HepG2 (cell line): ENCODE measurements around the gene IL1RL2. TPM values are rescaled to one million over a fixed set of nuclear protein-coding genes. Genes with fewer than 3 reads are reported as not detected.

Experiments used
- BRD4 ChIP-seq: sonication (generic); formaldehyde crosslinking; IDR thresholded peaks from 2 replicates; pipeline ENCODE4 v1.4.0; 2020; ENCODE audit warnings: missing genetic modification reagents
- CBX2 ChIP-seq, 2 experiments: fragments of 200-600 bp in 1 of 2; sonication (generic); formaldehyde crosslinking in 1 of 2; IDR thresholded peaks; 2 replicates each; pipeline versions ENCODE4 v1.7.0 to v1.8.1; 2018 to 2022; ENCODE audit warnings: low read depth in 2 of 2, low read length in 1 of 2, mild to moderate bottlenecking in 1 of 2, missing genetic modification reagents in 1 of 2
- GFI1 ChIP-seq: sonication (generic); formaldehyde crosslinking; IDR thresholded peaks from 2 replicates; pipeline ENCODE4 v1.5.0; 2020; ENCODE audit warnings: missing genetic modification reagents, mild to moderate bottlenecking, borderline replicate concordance
- KDM2A ChIP-seq: sonication (generic); formaldehyde crosslinking; IDR thresholded peaks from 2 replicates; pipeline ENCODE4 v1.4.0; 2020; ENCODE audit warnings: low read depth, missing genetic modification reagents, borderline replicate concordance
- MIER3 ChIP-seq: IDR thresholded peaks from 2 replicates; pipeline ENCODE4 v1.6.1; 2016; ENCODE audit warnings: missing compliant biosample characterization, borderline replicate concordance
- PCBP2 ChIP-seq: fragments of 200-400 bp; formaldehyde crosslinking; optimal IDR thresholded peaks from 2 replicates; pipeline ENCODE3; 2018; ENCODE audit warnings: low read length, low read depth; ENCODE audit not compliant: poor library complexity, severe bottlenecking
- ZNF30 ChIP-seq: sonication (generic); formaldehyde crosslinking; IDR thresholded peaks from 2 replicates; pipeline ENCODE4 v1.5.0; 2020; ENCODE audit warnings: mild to moderate bottlenecking, missing genetic modification reagents
- ZNF790 ChIP-seq: sonication (generic); formaldehyde crosslinking; IDR thresholded peaks from 2 replicates; pipeline ENCODE4 v1.8.0; 2022; ENCODE audit warnings: missing genetic modification reagents, mild to moderate bottlenecking, borderline replicate concordance
- polyA plus RNA-seq, 8 experiments: library from polyadenylated mRNA; depleted of rRNA in 3 of 8; stranded (reverse) in 7 of 8; unstranded in 1 of 8; fragments of >200 nt; fragmentation: Illumina TruSeq in 4 of 8; extraction: Trizol in 4 of 8; gene quantifications; 2 replicates each; pipeline versions ENCODE4 v1.2.1 to v1.2.3, GENCODE V29; 2011 to 2016; ENCODE audit warnings: low read depth in 4 of 8, missing spikeins in 1 of 8, mixed read lengths in 1 of 8; ENCODE audit not compliant: insufficient read depth in 1 of 8
- total RNA-seq, 5 experiments: library from RNA; depleted of rRNA; stranded (reverse); fragments of >200 nt; fragmentation: Illumina TruSeq; extraction: Trizol; gene quantifications; 2 replicates each; pipeline ENCODE4 v1.2.3, GENCODE V29; 2016; ENCODE audit warnings: low read depth in 1 of 5
- TF ChIP-seq, protein P1 (sequence below): sonication (generic); formaldehyde crosslinking; IDR thresholded peaks from 2 replicates; pipeline ENCODE4 v1.4.0; 2020; ENCODE audit warnings: missing genetic modification reagents, borderline replicate concordance
- TF ChIP-seq, protein P2 (sequence below): IDR thresholded peaks from 2 replicates; pipeline ENCODE4 v1.6.1; 2016; ENCODE audit warnings: mild to moderate bottlenecking
- TF ChIP-seq, protein P3 (sequence below): sonication (generic); formaldehyde crosslinking; IDR thresholded peaks from 2 replicates; pipeline ENCODE4 v1.4.0; 2020; ENCODE audit warnings: missing genetic modification reagents, borderline replicate concordance
- TF ChIP-seq, protein P4 (sequence below): sonication (generic); formaldehyde crosslinking; conservative IDR thresholded peaks from 2 replicates; pipeline ENCODE4 v1.8.0; 2022; ENCODE audit warnings: mild to moderate bottlenecking, moderate library complexity, missing genetic modification reagents
- TF ChIP-seq, protein P5 (sequence below): IDR thresholded peaks from 2 replicates; pipeline ENCODE4 v1.6.1; 2016; ENCODE audit warnings: low read depth, control low read depth
- TF ChIP-seq, protein P6 (sequence below): sonication (generic); formaldehyde crosslinking; IDR thresholded peaks from 2 replicates; pipeline ENCODE4 v1.5.0; 2020; ENCODE audit warnings: missing genetic modification reagents

The IL1RL2 gene
- total and polyA plus RNA-seq, 2 of the 13 experiments (the other 11 are each of a cell fraction or from before 2014, with no cell fraction given), result 0.03 TPM; not detected in 1

DNA sequence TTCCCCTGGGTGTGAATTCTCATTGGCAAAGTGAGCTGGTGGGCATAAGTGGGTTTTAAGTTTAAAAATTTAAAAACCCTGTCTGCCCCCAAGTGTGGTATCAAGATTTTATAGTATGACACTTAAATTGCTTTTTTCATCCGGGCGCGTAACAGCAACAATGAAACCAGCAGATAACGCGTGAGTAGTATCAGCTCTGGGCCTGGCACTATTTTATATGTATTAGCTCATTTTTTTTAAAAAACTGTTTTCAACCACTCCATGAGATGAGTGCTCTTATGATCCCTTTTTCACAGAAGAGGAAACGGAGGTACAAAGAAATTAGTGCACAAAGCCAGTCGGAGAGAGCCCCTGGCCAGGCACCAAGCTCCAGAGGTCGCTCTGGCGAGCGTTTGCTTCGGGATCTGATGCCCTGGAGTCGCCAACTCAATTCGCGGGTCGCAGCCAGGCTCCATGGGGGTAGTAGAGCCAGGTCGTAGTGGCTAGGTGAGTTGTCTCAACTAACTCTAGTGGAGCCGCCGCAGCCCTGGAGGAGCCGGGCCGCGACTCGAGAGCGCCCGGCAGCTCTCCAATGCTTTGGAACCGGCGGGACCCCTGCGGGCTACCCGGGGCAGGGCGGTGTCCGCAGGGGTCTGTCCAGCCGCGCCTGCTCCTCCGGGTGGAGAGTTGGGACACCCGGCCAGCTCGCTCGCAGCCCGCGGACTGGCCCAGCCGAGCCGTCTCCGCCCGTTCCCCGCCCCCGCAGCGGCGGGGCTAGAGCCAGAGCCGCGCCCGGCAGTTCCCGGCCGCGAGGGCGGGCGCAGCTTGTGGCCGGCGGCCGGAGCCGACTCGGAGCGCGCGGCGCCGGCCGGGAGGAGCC is 44.6 kb upstream of the IL1RL2 start, which contains the start of gene IL1R1 (continued):
- TF ChIP-seq, protein P1, sequence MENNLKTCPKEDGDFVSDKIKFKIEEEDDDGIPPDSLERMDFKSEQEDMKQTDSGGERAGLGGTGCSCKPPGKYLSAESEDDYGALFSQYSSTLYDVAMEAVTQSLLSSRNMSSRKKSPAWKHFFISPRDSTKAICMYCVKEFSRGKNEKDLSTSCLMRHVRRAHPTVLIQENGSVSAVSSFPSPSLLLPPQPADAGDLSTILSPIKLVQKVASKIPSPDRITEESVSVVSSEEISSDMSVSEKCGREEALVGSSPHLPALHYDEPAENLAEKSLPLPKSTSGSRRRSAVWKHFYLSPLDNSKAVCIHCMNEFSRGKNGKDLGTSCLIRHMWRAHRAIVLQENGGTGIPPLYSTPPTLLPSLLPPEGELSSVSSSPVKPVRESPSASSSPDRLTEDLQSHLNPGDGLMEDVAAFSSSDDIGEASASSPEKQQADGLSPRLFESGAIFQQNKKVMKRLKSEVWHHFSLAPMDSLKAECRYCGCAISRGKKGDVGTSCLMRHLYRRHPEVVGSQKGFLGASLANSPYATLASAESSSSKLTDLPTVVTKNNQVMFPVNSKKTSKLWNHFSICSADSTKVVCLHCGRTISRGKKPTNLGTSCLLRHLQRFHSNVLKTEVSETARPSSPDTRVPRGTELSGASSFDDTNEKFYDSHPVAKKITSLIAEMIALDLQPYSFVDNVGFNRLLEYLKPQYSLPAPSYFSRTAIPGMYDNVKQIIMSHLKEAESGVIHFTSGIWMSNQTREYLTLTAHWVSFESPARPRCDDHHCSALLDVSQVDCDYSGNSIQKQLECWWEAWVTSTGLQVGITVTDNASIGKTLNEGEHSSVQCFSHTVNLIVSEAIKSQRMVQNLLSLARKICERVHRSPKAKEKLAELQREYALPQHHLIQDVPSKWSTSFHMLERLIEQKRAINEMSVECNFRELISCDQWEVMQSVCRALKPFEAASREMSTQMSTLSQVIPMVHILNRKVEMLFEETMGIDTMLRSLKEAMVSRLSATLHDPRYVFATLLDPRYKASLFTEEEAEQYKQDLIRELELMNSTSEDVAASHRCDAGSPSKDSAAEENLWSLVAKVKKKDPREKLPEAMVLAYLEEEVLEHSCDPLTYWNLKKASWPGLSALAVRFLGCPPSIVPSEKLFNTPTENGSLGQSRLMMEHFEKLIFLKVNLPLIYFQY (CRISPR knock-in tag), result no peak; the same call in 1 of the 2 replicates
- TF ChIP-seq GFI1 (CRISPR knock-in tag) (peak; percentile 45; the same call in 1 of the 2 replicates), PCBP2 (no peak), BRD4 (peak; percentile 32; the same call in 1 of the 2 replicates), CBX2 (IDR thresholded peaks at IDR 0.05; ENCODE audit: low read depth, low read length) (no peak), CBX2 (CRISPR knock-in tag; IDR thresholded peaks at IDR 0.05; ENCODE audit: low read depth) (no peak), KDM2A (CRISPR knock-in tag) (0 out of 2 replicates have a peak, but pooled peaks have one; percentile 33), ZNF790 (no peak), ZNF30 (CRISPR knock-in tag) (no peak), MIER3 (CRISPR knock-in tag) (no peak)
- TF ChIP-seq, protein P2, sequence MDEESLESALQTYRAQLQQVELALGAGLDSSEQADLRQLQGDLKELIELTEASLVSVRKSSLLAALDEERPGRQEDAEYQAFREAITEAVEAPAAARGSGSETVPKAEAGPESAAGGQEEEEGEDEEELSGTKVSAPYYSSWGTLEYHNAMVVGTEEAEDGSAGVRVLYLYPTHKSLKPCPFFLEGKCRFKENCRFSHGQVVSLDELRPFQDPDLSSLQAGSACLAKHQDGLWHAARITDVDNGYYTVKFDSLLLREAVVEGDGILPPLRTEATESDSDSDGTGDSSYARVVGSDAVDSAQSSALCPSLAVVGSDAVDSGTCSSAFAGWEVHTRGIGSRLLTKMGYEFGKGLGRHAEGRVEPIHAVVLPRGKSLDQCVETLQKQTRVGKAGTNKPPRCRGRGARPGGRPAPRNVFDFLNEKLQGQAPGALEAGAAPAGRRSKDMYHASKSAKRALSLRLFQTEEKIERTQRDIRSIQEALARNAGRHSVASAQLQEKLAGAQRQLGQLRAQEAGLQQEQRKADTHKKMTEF, result peak; percentile 74; the same call in 1 of the 2 replicates
- TF ChIP-seq, protein P3, sequence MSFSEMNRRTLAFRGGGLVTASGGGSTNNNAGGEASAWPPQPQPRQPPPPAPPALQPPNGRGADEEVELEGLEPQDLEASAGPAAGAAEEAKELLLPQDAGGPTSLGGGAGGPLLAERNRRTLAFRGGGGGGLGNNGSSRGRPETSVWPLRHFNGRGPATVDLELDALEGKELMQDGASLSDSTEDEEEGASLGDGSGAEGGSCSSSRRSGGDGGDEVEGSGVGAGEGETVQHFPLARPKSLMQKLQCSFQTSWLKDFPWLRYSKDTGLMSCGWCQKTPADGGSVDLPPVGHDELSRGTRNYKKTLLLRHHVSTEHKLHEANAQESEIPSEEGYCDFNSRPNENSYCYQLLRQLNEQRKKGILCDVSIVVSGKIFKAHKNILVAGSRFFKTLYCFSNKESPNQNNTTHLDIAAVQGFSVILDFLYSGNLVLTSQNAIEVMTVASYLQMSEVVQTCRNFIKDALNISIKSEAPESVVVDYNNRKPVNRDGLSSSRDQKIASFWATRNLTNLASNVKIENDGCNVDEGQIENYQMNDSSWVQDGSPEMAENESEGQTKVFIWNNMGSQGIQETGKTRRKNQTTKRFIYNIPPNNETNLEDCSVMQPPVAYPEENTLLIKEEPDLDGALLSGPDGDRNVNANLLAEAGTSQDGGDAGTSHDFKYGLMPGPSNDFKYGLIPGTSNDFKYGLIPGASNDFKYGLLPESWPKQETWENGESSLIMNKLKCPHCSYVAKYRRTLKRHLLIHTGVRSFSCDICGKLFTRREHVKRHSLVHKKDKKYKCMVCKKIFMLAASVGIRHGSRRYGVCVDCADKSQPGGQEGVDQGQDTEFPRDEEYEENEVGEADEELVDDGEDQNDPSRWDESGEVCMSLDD, result no peak
- TF ChIP-seq, protein P4, sequence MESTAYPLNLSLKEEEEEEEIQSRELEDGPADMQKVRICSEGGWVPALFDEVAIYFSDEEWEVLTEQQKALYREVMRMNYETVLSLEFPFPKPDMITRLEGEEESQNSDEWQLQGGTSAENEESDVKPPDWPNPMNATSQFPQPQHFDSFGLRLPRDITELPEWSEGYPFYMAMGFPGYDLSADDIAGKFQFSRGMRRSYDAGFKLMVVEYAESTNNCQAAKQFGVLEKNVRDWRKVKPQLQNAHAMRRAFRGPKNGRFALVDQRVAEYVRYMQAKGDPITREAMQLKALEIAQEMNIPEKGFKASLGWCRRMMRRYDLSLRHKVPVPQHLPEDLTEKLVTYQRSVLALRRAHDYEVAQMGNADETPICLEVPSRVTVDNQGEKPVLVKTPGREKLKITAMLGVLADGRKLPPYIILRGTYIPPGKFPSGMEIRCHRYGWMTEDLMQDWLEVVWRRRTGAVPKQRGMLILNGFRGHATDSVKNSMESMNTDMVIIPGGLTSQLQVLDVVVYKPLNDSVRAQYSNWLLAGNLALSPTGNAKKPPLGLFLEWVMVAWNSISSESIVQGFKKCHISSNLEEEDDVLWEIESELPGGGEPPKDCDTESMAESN, result peak; percentile 41; the same call in 1 of the 2 replicates
- TF ChIP-seq, protein P5, sequence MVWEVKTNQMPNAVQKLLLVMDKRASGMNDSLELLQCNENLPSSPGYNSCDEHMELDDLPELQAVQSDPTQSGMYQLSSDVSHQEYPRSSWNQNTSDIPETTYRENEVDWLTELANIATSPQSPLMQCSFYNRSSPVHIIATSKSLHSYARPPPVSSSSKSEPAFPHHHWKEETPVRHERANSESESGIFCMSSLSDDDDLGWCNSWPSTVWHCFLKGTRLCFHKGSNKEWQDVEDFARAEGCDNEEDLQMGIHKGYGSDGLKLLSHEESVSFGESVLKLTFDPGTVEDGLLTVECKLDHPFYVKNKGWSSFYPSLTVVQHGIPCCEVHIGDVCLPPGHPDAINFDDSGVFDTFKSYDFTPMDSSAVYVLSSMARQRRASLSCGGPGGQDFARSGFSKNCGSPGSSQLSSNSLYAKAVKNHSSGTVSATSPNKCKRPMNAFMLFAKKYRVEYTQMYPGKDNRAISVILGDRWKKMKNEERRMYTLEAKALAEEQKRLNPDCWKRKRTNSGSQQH (CRISPR knock-in tag), result no peak
- TF ChIP-seq, protein P6, sequence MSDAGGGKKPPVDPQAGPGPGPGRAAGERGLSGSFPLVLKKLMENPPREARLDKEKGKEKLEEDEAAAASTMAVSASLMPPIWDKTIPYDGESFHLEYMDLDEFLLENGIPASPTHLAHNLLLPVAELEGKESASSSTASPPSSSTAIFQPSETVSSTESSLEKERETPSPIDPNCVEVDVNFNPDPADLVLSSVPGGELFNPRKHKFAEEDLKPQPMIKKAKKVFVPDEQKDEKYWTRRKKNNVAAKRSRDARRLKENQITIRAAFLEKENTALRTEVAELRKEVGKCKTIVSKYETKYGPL (CRISPR knock-in tag), result 0 out of 2 replicates have a peak, but pooled peaks have one; percentile 29
